AG09319 (cell line): ENCODE results near the gene ADPRS.

ENCODE experiments used
- DNase-seq: peaks from one replicate; pipeline ENCODE4 v3.0.0-alpha.2; 2010; ENCODE audit warnings: low read depth; ENCODE audit errors: extremely low read depth
- TF ChIP-seq, protein P1 (sequence below): IDR thresholded peaks from 2 replicates; pipeline ENCODE4 v1.5.1; 2011; ENCODE audit warnings: low read depth, mild to moderate bottlenecking, inconsistent platforms, low read length, moderate library complexity

The ADPRS gene

GRCh38 chr1:36119456-36119855 lies 30.8 kb downstream of the ADPRS start:
- TF ChIP-seq, protein P1, sequence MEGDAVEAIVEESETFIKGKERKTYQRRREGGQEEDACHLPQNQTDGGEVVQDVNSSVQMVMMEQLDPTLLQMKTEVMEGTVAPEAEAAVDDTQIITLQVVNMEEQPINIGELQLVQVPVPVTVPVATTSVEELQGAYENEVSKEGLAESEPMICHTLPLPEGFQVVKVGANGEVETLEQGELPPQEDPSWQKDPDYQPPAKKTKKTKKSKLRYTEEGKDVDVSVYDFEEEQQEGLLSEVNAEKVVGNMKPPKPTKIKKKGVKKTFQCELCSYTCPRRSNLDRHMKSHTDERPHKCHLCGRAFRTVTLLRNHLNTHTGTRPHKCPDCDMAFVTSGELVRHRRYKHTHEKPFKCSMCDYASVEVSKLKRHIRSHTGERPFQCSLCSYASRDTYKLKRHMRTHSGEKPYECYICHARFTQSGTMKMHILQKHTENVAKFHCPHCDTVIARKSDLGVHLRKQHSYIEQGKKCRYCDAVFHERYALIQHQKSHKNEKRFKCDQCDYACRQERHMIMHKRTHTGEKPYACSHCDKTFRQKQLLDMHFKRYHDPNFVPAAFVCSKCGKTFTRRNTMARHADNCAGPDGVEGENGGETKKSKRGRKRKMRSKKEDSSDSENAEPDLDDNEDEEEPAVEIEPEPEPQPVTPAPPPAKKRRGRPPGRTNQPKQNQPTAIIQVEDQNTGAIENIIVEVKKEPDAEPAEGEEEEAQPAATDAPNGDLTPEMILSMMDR, result no peak
- no peak for DNase-seq

GRCh38 chr1:36122062-36123030 lies 33.7 kb downstream of the ADPRS start:
- no peak for DNase-seq
- TF ChIP-seq, protein P1, result no peak

DNA sequence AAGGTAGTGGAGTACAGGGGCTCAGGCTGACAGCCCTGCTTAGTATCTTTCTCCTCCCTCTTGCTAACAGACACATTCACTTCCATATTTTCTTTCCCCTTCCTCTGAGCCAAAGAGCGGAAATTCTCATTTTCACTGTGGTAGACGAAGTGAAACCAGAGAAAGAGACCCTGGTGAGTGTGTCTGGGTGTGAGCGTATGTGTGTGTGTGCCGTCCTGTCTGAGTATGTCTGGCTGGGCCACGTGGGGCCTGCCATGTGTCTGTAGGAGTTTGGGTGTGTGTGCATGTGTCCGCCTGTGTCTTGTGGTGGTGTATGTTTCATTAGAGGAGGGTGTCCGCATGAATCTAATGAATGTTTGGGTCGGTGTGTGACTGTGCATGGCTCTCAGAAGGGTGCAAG lies 34.7 kb downstream of the ADPRS start:
- TF ChIP-seq, protein P1, result no peak
- DNase-seq, result no peak

- TF ChIP-seq, protein P1, result no peak
- no peak for DNase-seq
These were observed 35.9 kb downstream of the ADPRS start for GRCh38 chr1:36124404-36125128.

DNA sequence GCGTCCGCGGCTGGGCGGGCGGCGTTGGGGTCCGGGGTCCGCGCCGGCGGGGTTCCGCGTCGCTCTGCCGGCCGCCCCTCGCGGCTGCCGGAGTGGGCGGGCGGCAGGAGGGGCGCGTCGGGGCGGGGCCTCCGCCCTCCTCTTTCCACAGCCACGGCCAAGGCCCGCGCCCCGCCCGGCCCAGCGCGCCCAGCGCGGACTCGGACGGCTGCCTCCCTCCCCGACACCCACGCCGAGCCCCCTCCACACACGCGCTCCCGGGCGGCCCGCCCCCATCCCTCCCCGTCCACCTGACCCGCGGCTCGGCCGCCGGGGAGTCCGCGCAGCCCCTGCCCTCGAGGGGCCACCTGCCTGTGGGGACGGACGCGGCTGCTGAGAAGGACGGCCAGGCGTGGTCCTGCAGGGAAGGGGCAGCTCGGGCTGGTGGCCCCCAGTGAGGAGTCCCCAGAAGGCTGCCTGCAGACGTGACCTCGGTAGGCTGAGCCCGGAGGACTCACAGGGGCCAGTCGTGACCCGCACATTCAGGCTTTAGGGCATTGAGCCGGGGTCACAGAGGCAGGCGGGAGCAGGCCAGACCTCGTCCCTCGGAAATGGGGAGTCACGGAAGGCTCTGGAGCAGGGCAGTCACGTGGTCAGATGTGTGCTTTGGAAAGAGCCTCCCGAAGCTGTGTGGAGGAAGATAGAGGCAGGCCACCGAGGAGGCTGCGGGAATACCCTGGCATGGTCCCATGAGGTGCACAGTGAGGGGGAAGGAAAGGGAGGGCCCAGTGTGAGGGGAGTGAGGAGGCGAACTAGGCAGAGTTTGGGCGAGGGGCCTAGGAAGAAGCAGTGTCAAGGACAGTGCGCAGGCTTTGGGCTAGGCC lies 36.7 kb downstream of the ADPRS start, which contains the start of gene COL8A2:
Gene COL8A2, minus strand, starts transcription at position 94 of the 863 bp plus-strand sequence. CDS start 24,980 bp downstream, outside the sequence.
- TF ChIP-seq, protein P1, result no peak
- DNase-seq, result no peak

- TF ChIP-seq, protein P1, result no peak
- DNase-seq, result no peak
These were observed 37.5 kb downstream of the ADPRS start for GRCh38 chr1:36126005-36126716.
